DOHH2 (cell line): ENCODE measurements around the gene FAR2.

Source experiments
- H3F3A ChIP-seq: fragments of 200-600 bp; sonication (generic), shearing (Covaris generic); 2 replicates; pipeline ENCODE4 v1.6.0; 2016; ENCODE audit warnings: antibody characterized with exemption, mild to moderate bottlenecking; ENCODE audit not compliant: control insufficient read depth, insufficient read depth
- H3K27ac ChIP-seq: fragments of 200-600 bp; sonication (generic); 2 replicates; pipeline ENCODE4 v1.5.1; 2014; ENCODE audit warnings: low read depth, mild to moderate bottlenecking, low read length, moderate library complexity
- H3K27me3 ChIP-seq: fragments of 200-600 bp; sonication (generic); 2 replicates; pipeline ENCODE4 v1.6.1; 2014; ENCODE audit warnings: mild to moderate bottlenecking, low read length, mixed read lengths; ENCODE audit not compliant: control insufficient read depth
- H3K36me3 ChIP-seq: fragments of 200-600 bp; sonication (generic); 2 replicates; pipeline ENCODE4 v1.6.1; 2014; ENCODE audit warnings: mild to moderate bottlenecking, low read length, moderate library complexity, mixed read lengths; ENCODE audit not compliant: control insufficient read depth
- H3K4me1 ChIP-seq: fragments of 200-600 bp; sonication (generic); 2 replicates; pipeline ENCODE4 v1.6.1; 2014; ENCODE audit warnings: mild to moderate bottlenecking, low read length, mixed read lengths; ENCODE audit not compliant: control insufficient read depth
- H3K4me2 ChIP-seq: fragments of 200-600 bp; sonication (generic); 2 replicates; pipeline ENCODE4 v1.6.0; 2014; ENCODE audit warnings: mild to moderate bottlenecking, low read length, moderate library complexity
- H3K4me3 ChIP-seq: fragments of 200-600 bp; sonication (generic); 2 replicates; pipeline ENCODE4 v1.5.1; 2014; ENCODE audit warnings: mild to moderate bottlenecking, low read length, mixed read lengths
- H3K79me2 ChIP-seq: fragments of 200-600 bp; sonication (generic); 2 replicates; pipeline ENCODE4 v1.6.1; 2014; ENCODE audit warnings: mild to moderate bottlenecking, low read length, mixed read lengths; ENCODE audit not compliant: control insufficient read depth
- H3K9me2 ChIP-seq: fragments of 200-600 bp; sonication (generic); replicated peaks from 2 replicates; pipeline ENCODE4 v1.6.1; 2014; ENCODE audit warnings: mild to moderate bottlenecking, low read length, mixed read lengths; ENCODE audit not compliant: control insufficient read depth
- H3K9me3 ChIP-seq: fragments of 200-600 bp; sonication (generic); 2 replicates; pipeline ENCODE4 v1.6.1; 2014; ENCODE audit warnings: antibody characterized with exemption, low read length, mixed read lengths; ENCODE audit not compliant: control insufficient read depth, insufficient read depth
- H4K20me1 ChIP-seq: fragments of 200-600 bp; sonication (generic); 2 replicates; pipeline ENCODE4 v1.6.0; 2014; ENCODE audit warnings: low read depth, mild to moderate bottlenecking, antibody characterized with exemption, low read length, moderate library complexity; ENCODE audit not compliant: control insufficient read depth, insufficient read depth
- CTCF ChIP-seq: fragments of 200-600 bp; sonication (generic); IDR thresholded peaks from one replicate; pipeline ENCODE4 v1.5.1; 2014; ENCODE audit warnings: antibody characterized with exemption, mild to moderate bottlenecking, low read depth, low read length; ENCODE audit not compliant: poor library complexity, severe bottlenecking
- EZH2phosphoT487 ChIP-seq: fragments of 200-600 bp; sonication (generic); IDR thresholded peaks from 2 replicates; pipeline ENCODE4 v1.6.1; 2017; ENCODE audit warnings: borderline replicate concordance, mild to moderate bottlenecking, antibody characterized with exemption, low read length, moderate library complexity, mixed read lengths

The FAR2 gene

GRCh38 chr12:29104516-29104915, 44.6 kb upstream of the FAR2 start:
- Histone ChIP-seq H4K20me1 (no peaks in the 10 kb centered on the region), H3K27ac (no peak overlapping the region), H3K27me3 (no peaks in the 10 kb centered on the region), H3F3A (no peaks in the 10 kb centered on the region), H3K4me2 (no peak overlapping the region), H3K9me3 (no peaks in the 10 kb centered on the region), H3K79me2 (no peaks in the 10 kb centered on the region), H3K4me1 (no peaks in the 10 kb centered on the region), H3K9me2 (no peaks in the 10 kb centered on the region), H3K4me3 (no peak overlapping the region), H3K36me3 (no peaks in the 10 kb centered on the region)
- TF ChIP-seq EZH2phosphoT487 (no peak), CTCF (no peak)

GRCh38 chr12:29110506-29111442, 38.3 kb upstream of the FAR2 start:
- no peak overlapping the region for H3K27ac ChIP-seq
- no peaks in the 10 kb centered on the region for H3F3A ChIP-seq
- TF ChIP-seq EZH2phosphoT487 (no peak), CTCF (no peak)

GRCh38 chr12:29113101-29113500, 36.0 kb upstream of the FAR2 start:
- H3K36me3 ChIP-seq = no peaks in the 10 kb centered on the region
- H3K9me2 ChIP-seq = no peaks in the 10 kb centered on the region
- no peak for TF ChIP-seq EZH2phosphoT487
- no peak for TF ChIP-seq CTCF
- no peaks in the 10 kb centered on the region for H3K27me3 ChIP-seq
- H3K4me1 ChIP-seq = no peaks in the 10 kb centered on the region
- no peaks in the 10 kb centered on the region for H3F3A ChIP-seq
- no peaks in the 10 kb centered on the region; the same call in 1 of the 2 replicates for H3K9me3 ChIP-seq
- H3K27ac ChIP-seq = no peak overlapping the region
- no peaks in the 10 kb centered on the region for H3K79me2 ChIP-seq
- H4K20me1 ChIP-seq = no peaks in the 10 kb centered on the region
- no peak overlapping the region for H3K4me3 ChIP-seq
- no peak overlapping the region for H3K4me2 ChIP-seq

More at GRCh38 chr12:29110506-29111442, 38.3 kb upstream of the FAR2 start:
- Histone ChIP-seq H3K36me3 (no peaks in the 10 kb centered on the region), H3K79me2 (no peaks in the 10 kb centered on the region), H3K9me3 (no peaks in the 10 kb centered on the region; the same call in 1 of the 2 replicates), H4K20me1 (no peaks in the 10 kb centered on the region), H3K4me2 (no peak overlapping the region), H3K4me3 (no peak overlapping the region), H3K9me2 (no peaks in the 10 kb centered on the region), H3K4me1 (no peaks in the 10 kb centered on the region), H3K27me3 (no peaks in the 10 kb centered on the region)
